Measurements from ENCODE around the gene CREB5. TPM values are rescaled to one million over a fixed set of nuclear protein-coding genes. Genes with fewer than 3 reads are reported as not detected.

CREB5 gene
- total RNA-seq, 4 donors from 2014 or later = 7.8 to 29.9 (median 12.9) TPM

- no peak for ATAC-seq
- no peaks in the 10 kb centered on the region for H3K36me3 ChIP-seq
- H3K9me3 ChIP-seq = no peaks in the 10 kb centered on the region
- 35 to 37% methylated on average over 5 of the region's 5 CpGs for WGBS, 2 donors (ENCODE audit: low coverage in 1 of 2)
- H3K4me3 ChIP-seq = no peak overlapping the region
- H3K27me3 ChIP-seq = no peaks in the 10 kb centered on the region
- peaks cover 0 to 56% (median 15%) of the 10 kb centered on the region in 3 donors for H3K4me1 ChIP-seq
- no peak overlapping the region for H3K27ac ChIP-seq
- no peak for TF ChIP-seq POLR2AphosphoS5 (IDR thresholded peaks at IDR 0.05)
- no peak for TF ChIP-seq EP300 (IDR thresholded peaks at IDR 0.05)
- TF ChIP-seq CTCF (IDR thresholded peaks at IDR 0.05) = no peak
- TF ChIP-seq POLR2A (IDR thresholded peaks at IDR 0.05) = no peak
Measured at GRCh38 chr7:28623863-28624262, 211.5 kb downstream of the CREB5 start.

- H3K27me3 ChIP-seq = no peaks in the 10 kb centered on the region
- 30 to 62% methylated on average over 2 of the region's 2 CpGs for WGBS, 2 donors (ENCODE audit: low coverage in 1 of 2)
- TF ChIP-seq EP300 (IDR thresholded peaks at IDR 0.05) (no peak), CTCF (IDR thresholded peaks at IDR 0.05) (no peak), POLR2AphosphoS5 (IDR thresholded peaks at IDR 0.05) (no peak), POLR2A (IDR thresholded peaks at IDR 0.05) (no peak)
- H3K27ac ChIP-seq = peak overlapping the region in 1 of 4 donors; percentile 15
- ATAC-seq = peak; percentile 49
- no peaks in the 10 kb centered on the region for H3K9me3 ChIP-seq
- no peak overlapping the region for H3K4me3 ChIP-seq
- peaks cover 0 to 62% (median 15%) of the 10 kb centered on the region in 3 donors for H3K4me1 ChIP-seq
- H3K36me3 ChIP-seq = no peaks in the 10 kb centered on the region
Measured at GRCh38 chr7:28625432-28625831, 213.1 kb downstream of the CREB5 start.

GRCh38 chr7:28626221-28626620 is 213.9 kb downstream of the CREB5 start:
- no peaks in the 10 kb centered on the region for H3K9me3 ChIP-seq
- peak overlapping the region in 2 of 4 donors; percentile 36 to 50 for H3K27ac ChIP-seq
- ATAC-seq = no peak
- no peak overlapping the region for H3K4me3 ChIP-seq
- H3K4me1 ChIP-seq = peaks cover 0 to 62% (median 15%) of the 10 kb centered on the region in 3 donors
- WGBS, 2 donors (ENCODE audit: low coverage in 1 of 2) = 63% methylated on average over 1 of the region's 1 CpG; no CpG with 5 or more reads in 1 of the 2 donors
- no peaks in the 10 kb centered on the region for H3K36me3 ChIP-seq
- no peaks in the 10 kb centered on the region for H3K27me3 ChIP-seq
- no peak for TF ChIP-seq CTCF (IDR thresholded peaks at IDR 0.05)
- no peak for TF ChIP-seq EP300 (IDR thresholded peaks at IDR 0.05)
- TF ChIP-seq POLR2AphosphoS5 (IDR thresholded peaks at IDR 0.05) = no peak
- no peak for TF ChIP-seq POLR2A (IDR thresholded peaks at IDR 0.05)

GRCh38 chr7:28626624-28627262 is 214.4 kb downstream of the CREB5 start:
- WGBS, 2 donors (ENCODE audit: low coverage in 1 of 2) = 34 to 36% methylated on average over 5 to 6 of the region's 8 CpGs
- peaks cover 0 to 62% (median 15%) of the 10 kb centered on the region in 3 donors for H3K4me1 ChIP-seq
- no peak for ATAC-seq

More at GRCh38 chr7:28626624-28627262, 214.4 kb downstream of the CREB5 start:
- TF ChIP-seq CTCF (IDR thresholded peaks at IDR 0.05) (peak; percentile 24 to 70 (median 48)), EP300 (IDR thresholded peaks at IDR 0.05) (no peak), POLR2AphosphoS5 (IDR thresholded peaks at IDR 0.05) (no peak)
- H3K27me3 ChIP-seq = no peaks in the 10 kb centered on the region
- peak overlapping the region in 3 of 4 donors; percentile 7 to 50 (median 36) for H3K27ac ChIP-seq
- no peak overlapping the region for H3K4me3 ChIP-seq
- no peaks in the 10 kb centered on the region for H3K36me3 ChIP-seq
- H3K9me3 ChIP-seq = no peaks in the 10 kb centered on the region
